BJ (cell line): Measurements from ENCODE around the gene ATP6V1F. TPM values are rescaled to one million over a fixed set of nuclear protein-coding genes. Genes with fewer than 3 reads are reported as not detected.
A peak's percentile ranks its signal among the peaks of the same experiment; 100 is the strongest.

Experiments used
- CTCF ChIA-PET: fragments of 350-600 bp; formaldehyde crosslinking; extraction: SDS; loops from one replicate; lab custom pipeline; 2021; ENCODE audit warnings: antibody characterized with exemption, inconsistent platforms; lab: Yijun Ruan, JAX
- POLR2A ChIA-PET: fragments of 300-600 bp; sonication (Branson Sonifier 250); formaldehyde crosslinking; extraction: SDS; loops from one replicate; lab custom pipeline; 2021; ENCODE audit warnings: antibody characterized with exemption; lab: Charles Lee
- DNase-seq: peaks from one replicate; pipeline ENCODE4 v3.0.0-alpha.2; 2011; ENCODE audit warnings: low read depth
- H3K27me3 ChIP-seq: 2 replicates; pipeline ENCODE4 v1.6.0; 2011; ENCODE audit warnings: low read length; ENCODE audit not compliant: control insufficient read depth, insufficient read depth
- H3K36me3 ChIP-seq: 2 replicates; pipeline ENCODE4 v1.5.1; 2011; ENCODE audit warnings: low read length; ENCODE audit not compliant: control insufficient read depth, insufficient read depth
- H3K4me3 ChIP-seq: 2 replicates; pipeline ENCODE4 v1.5.1; 2011; ENCODE audit warnings: low read depth, mild to moderate bottlenecking, control low read depth, low read length
- polyA plus RNA-seq: library from polyadenylated mRNA; depleted of rRNA; stranded (reverse); fragments of >200 nt; gene quantifications from 2 replicates; pipeline ENCODE4 v1.2.3, GENCODE V29; 2011
- TF ChIP-seq, protein P1 (sequence below): IDR thresholded peaks from 2 replicates; pipeline ENCODE4 v1.5.1; 2011; ENCODE audit warnings: low read depth, mild to moderate bottlenecking, control low read depth, inconsistent platforms, low read length, moderate library complexity; ENCODE audit not compliant: insufficient read depth

Gene ATP6V1F
- polyA plus RNA-seq, 1 experiment = 198 TPM

DNA sequence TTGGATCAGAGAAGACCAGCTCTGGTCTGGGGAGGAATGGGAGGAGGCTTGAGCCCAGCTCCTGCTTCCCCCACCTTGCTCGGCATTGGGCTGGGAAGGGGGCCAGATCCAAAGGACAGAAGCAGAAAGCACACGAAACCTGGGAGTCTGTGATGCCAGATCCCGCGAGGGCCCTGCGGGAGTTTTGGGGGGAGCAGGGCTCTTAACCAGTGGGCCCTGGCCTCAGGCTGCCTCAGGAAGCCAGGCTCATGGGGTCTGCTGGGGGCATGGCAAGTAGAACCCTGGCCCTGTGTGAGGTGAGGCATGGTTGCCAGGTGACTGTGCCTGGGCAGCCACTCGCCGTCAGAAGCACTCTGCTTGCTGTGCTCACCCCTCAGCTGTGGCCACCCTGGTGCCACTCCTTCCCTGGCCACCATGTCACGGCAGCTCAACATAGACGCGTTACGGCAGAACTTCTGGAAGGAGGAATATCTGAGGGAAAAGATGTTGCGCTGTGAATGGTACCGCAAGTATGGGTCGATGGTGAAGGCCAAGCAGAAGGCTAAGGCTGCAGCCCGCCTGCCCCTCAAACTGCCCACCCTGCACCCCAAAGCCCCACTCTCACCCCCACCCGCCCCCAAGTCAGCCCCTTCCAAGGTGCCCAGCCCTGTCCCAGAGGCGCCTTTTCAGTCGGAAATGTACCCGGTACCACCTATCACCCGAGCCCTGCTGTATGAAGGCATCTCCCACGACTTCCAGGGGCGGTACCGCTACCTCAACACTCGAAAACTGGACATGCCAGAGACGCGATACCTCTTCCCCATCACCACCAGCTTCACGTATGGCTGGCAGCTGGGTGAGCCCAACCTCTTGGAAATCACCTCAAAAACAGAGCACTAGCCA is 3.6 kb downstream of the ATP6V1F start:
- POLR2A ChIA-PET = interaction anchor here (0.5 to 0.6 kb wide), 2 partner anchors 164 to 405 kb away, joined by 4 to 5 read pairs; no protein-coding TSS in a partner anchor

DNA sequence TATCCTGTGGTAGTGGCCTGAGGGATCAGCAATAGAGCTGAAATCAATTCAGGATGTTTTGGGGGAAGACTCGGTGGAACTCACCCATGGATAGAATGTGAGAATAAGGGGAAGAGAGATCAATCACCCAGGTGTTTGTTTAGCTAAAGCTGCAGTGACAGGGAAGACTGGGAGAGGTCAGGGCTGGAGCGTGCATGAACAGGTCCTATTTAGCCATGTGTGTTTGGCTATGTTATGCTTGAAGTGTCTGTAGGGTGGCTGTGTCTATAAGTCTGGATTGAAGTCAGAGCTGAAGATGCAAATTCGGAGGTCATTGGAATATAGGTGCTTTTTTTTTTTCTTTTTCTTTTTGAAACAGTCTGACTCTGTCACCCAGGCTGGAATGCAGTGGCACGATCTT is 4.6 kb downstream of the ATP6V1F start:
- H3K4me3 ChIP-seq = no peak overlapping the region
- DNase-seq = no peak
- POLR2A ChIA-PET = no interaction called here
- H3K36me3 ChIP-seq = peaks cover 9% of the 10 kb centered on the region
- CTCF ChIA-PET = interaction anchor here (0.8 to 2.2 kb wide), 3 partner anchors 13 to 24 kb away, joined by 3 to 7 read pairs (median 3); no protein-coding TSS in a partner anchor
- TF ChIP-seq, protein P1, sequence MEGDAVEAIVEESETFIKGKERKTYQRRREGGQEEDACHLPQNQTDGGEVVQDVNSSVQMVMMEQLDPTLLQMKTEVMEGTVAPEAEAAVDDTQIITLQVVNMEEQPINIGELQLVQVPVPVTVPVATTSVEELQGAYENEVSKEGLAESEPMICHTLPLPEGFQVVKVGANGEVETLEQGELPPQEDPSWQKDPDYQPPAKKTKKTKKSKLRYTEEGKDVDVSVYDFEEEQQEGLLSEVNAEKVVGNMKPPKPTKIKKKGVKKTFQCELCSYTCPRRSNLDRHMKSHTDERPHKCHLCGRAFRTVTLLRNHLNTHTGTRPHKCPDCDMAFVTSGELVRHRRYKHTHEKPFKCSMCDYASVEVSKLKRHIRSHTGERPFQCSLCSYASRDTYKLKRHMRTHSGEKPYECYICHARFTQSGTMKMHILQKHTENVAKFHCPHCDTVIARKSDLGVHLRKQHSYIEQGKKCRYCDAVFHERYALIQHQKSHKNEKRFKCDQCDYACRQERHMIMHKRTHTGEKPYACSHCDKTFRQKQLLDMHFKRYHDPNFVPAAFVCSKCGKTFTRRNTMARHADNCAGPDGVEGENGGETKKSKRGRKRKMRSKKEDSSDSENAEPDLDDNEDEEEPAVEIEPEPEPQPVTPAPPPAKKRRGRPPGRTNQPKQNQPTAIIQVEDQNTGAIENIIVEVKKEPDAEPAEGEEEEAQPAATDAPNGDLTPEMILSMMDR = no peak
- H3K27me3 ChIP-seq = peaks cover 8% of the 10 kb centered on the region

More for the DNA sequence above, 3.6 kb downstream of the ATP6V1F start:
- TF ChIP-seq, protein P1 = no peak
- DNase-seq = no peak
- peaks cover 9% of the 10 kb centered on the region for H3K36me3 ChIP-seq
- H3K4me3 ChIP-seq = no peak overlapping the region
- peaks cover 8% of the 10 kb centered on the region for H3K27me3 ChIP-seq
- CTCF ChIA-PET = interaction anchor here (0.8 to 2.2 kb wide), 2 partner anchors 17 to 23 kb away, joined by 3 to 7 read pairs; no protein-coding TSS in a partner anchor

DNA sequence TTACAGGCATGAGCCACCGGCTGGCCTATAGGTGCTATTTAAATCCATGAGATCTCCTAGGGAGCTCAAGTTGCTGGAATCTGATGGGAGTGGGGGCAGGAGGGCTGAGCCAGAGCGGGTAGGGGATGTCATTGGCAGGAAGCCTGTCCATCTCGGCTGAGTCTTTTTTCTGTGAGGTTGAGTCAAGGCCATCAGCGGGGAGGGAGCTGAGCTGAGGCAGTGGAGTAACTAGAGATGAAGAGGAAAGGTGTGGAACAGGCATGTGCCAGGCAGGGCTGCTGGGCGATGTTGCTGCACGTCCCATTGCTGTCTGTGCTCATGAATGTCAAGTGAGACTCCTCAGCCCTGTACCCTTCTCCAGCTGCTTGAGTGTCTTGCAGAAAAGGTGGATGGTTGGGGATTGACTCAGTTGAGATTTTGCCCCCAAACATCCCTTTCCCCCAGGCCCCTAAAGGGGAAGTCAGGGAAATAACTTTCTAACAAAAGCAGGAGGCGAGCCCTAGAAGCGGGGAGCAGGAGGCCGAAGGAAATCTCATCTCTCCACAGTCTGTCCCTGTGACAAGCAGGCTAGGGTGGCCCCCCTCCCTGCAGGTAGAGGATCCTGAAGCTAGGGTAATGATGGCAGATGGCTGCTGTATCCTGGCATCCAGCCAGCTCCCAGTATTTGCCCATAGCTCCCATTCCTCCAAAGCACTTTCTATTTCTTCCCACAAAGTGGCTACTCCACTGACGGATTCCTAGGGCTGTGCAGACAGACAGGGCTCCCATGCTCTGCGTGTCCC is 5.4 kb downstream of the ATP6V1F start:
- ChIA-PET POLR2A (no interaction called here), CTCF (interaction anchor here (0.9 to 2.5 kb wide), 5 partner anchors 12 to 128 kb away, joined by 3 to 7 read pairs (median 7); no protein-coding TSS in a partner anchor)
- H3K4me3 ChIP-seq = no peak overlapping the region
- TF ChIP-seq, protein P1 = no peak
- no peak for DNase-seq
- peaks cover 9% of the 10 kb centered on the region for H3K27me3 ChIP-seq
- peaks cover 9% of the 10 kb centered on the region for H3K36me3 ChIP-seq

DNA sequence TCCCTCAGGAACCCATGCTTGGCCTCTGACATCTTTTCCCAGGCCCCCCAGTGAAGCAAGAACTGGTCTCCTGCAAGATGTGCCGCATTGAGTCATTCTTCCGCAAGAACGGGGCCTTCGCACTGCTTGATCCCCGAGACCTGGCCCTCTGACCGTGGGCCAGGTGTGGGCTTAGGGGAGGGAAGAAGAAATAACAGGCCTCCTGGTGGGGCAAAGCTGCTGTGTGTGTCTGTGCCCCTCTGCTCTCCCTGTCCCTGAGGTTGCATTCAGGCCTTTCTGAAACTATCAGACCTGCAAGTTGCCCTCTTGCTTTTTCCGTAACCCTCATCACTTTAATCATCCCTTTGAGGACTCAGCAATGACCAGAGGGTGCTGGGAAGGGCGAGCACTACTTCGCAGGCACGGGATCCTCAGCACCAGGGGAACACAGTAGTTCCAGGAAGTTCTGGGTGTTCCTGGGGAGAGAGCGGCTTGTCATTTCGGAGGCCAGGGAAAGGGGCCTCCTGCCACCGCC is 6.0 kb downstream of the ATP6V1F start:
- peaks cover 9% of the 10 kb centered on the region for H3K27me3 ChIP-seq
- ChIA-PET CTCF (interaction anchor here (0.9 to 2.5 kb wide), 4 partner anchors 11 to 129 kb away, joined by 3 to 7 read pairs (median 6); no protein-coding TSS in a partner anchor), POLR2A (no interaction called here)

More for the DNA sequence above, 6.0 kb downstream of the ATP6V1F start:
- DNase-seq = no peak
- TF ChIP-seq, protein P1 = no peak
- Histone ChIP-seq H3K36me3 (peaks cover 9% of the 10 kb centered on the region), H3K4me3 (peak overlapping the region; percentile 39; the same call in 1 of the 2 replicates)
